GM19372 (cell line): ENCODE data around the gene PTPRA.
"Not testable (repeated sequence)": the region's sequence is repeated elsewhere in the genome, so short reads cannot be mapped to it uniquely, and the experiment has no call there.

ENCODE experiments used
- ATAC-seq: cut with Tn5 transposase; IDR thresholded peaks from one replicate; pipeline ENCODE4 v1.9.1; 2021; ENCODE audit warnings: mild to moderate bottlenecking, low read depth, moderate library complexity; ENCODE audit not compliant: unreplicated experiment

PTPRA gene

GRCh38 chr20:2987861-2988260 lies 114.6 kb downstream of the PTPRA start:
- no peak for ATAC-seq

GRCh38 chr20:2991532-2991931 lies 118.3 kb downstream of the PTPRA start:
- no peak for ATAC-seq

GRCh38 chr20:2993250-2993649 lies 120.0 kb downstream of the PTPRA start:
- no peak for ATAC-seq

- ATAC-seq: no peak
Observed at GRCh38 chr20:2995796-2996195, 122.5 kb downstream of the PTPRA start.

DNA sequence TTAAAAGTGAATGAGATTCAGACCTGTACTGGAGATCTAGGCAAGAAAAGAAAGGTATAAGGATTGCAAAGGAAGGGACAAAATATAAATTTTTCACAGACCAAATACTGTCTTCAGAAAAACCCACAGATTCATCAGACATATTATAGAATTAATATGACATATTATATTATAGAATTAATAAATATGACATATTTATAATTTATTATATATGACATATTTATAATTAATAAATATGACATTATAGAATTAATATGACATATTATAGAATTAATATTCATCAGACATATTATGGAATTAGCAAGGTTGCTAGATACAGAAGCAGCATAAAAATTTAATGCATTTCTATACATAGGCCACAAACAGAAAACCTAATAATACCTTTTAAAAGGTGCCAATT lies 125.4 kb downstream of the PTPRA start:
- no peak for ATAC-seq

DNA sequence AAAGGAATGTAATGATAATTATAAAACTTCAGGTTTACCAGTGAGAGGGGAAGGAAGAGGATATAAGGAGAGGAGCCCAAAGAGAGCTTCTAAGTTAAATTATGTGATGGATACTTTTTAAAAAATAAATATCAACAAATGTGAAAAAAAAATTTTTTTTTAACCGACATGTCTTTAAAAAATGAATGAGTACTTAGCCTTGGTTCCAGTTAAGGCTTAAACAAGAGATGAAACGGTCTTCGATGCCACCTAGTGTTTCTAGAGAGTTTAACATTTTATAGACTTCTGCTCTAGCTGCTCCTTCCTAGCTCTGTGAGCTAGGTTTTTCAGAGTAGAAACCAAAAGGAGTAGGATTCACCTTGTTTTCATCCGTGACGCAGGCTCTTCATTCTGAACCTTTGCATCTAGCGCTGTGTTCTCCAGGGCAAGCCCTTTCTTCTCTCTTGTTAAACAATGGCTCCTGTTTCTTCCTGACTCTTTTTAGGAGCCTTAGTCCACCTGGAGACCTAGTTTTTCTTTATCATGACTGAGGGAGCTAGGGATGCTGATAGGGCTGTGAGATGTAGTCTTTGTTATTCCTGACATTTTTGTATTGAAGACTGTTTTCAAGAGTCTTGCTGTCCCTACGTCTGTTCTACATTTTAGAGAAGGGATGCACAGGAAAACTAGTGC lies 127.7 kb downstream of the PTPRA start:
- no peak for ATAC-seq

DNA sequence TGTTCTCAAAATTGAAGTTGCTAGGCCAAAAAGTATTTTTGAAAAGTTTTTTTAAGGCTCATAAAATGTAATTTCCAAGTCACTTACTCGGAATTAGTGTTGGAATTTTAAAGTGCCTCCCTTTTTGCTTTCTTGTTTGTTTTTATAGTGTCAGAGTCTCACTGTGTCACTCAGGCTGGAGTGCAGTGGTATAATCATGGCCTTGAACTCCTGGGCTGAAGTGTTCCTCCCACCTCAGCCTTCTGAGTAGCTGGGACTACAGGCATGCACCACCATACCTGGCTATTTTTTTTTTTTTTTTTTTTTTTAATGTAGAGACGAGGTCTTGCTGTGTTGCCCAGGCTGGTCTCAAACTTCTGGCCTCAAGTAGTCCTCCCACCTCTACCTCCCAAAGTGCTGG lies 130.1 kb downstream of the PTPRA start:
- no peak for ATAC-seq

DNA sequence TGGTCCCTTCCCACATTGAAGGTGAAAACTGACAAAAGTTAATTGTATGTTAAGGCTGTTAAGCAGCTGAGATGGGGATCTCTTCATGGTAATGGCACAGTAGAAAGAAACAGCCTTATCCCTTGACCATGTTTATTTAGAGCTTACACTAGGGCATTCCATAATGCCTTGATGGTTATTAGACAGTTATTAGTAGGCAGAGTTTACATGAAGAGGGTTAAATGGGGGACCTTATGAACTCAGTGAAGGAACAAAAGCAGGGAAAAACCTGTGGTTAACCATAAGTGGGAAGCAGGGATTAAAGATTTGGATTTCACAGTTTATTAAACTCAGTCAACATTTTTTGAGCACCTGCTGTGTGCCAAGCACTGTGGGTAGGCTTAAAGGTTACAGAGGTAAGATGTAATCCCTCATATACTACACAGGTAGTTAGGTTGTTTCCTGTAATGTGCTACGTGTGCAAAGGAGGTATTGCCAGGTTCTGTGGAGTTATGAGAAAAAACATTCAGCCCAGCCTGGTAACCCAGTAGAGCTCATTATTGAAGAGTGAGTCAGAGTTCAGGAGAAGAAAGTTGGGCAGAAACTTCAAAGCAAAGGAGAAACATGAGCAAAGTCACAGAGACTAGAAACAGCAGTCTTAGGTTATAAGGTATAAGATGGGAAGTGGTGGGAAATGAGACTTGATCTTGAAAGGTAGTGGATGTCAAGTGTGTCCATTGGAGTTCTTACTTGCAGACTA lies 137.9 kb downstream of the PTPRA start:
- no peak for ATAC-seq

DNA sequence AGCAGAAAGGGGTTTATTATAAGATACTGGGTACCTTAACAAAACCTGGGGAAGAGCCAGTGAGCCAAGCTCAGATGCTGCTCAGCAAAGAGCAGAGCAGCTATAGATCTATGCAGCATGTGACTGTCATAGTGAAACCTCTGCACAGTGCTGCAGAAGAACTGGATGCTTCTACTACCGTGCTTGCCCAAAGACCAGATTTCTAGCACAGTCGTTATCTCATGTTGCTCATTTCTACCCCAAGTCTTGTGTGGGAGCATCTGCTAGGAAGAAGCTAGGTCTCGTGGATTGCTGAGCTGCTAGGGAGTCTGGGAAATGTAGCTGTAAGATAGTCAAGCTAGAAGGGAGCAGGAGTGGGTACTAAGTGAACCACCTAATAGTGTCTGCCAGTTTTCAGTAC lies 138.5 kb downstream of the PTPRA start:
- no peak for ATAC-seq

DNA sequence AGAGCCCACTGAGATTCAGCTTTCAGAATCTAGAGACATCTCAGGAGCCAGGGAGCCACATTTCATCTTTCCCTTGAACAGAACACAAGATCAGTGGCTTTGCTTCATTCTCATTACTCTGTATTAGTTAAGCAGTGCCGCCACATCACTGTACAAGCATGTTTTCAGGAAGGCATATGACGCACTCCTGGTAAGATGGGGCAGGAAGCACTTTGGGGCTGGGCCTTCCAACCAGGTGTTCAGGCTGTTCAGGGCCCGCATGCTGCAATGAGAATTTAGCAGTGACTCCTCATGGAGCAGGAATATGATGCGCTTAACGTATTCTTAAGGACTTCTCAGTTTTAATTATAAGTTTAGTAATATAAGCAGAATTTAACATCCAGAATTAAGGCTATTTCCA lies 140.5 kb downstream of the PTPRA start:
- ATAC-seq: no peak

GRCh38 chr20:3014179-3014578 lies 140.9 kb downstream of the PTPRA start:
- ATAC-seq: no peak

DNA sequence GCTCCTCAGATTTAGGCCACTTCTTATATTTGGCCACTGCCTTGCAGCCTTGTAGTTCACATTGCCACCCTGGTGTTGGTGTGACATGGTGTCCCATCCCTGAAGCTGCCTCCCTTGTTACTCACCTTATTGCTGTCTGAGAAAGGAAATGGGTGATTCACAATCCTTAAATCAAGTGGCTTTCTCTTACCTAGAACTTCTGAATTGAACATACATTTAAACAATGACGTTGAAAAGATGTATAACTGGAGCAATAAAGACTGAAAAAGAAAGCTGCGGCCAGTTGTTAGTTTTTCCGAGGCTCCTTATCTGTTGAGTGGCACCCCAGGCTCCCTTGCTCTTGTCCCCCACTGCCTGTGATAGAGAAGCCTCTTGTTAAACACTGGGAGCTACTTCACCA lies 141.4 kb downstream of the PTPRA start:
- no peak for ATAC-seq

DNA sequence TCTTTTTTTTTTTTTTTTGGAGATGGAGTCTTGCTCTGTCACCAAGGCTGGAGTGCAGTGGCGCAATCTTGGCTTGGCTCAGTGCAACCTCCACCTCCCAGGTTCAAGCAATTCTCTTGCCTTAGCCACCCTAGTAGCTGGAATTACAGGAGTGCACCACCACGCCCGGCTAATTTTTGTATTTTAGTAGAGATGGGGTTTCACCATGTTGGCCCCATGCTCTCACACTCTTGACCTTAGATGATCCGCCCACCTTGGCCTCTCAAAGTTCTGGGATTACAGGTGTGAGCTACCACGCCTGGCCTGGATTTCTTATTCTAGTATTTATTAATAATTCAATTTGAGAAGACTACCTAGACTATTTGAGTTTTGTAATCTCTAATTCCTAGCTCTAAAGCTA lies 142.0 kb downstream of the PTPRA start:
- ATAC-seq: not testable (repeated sequence)

DNA sequence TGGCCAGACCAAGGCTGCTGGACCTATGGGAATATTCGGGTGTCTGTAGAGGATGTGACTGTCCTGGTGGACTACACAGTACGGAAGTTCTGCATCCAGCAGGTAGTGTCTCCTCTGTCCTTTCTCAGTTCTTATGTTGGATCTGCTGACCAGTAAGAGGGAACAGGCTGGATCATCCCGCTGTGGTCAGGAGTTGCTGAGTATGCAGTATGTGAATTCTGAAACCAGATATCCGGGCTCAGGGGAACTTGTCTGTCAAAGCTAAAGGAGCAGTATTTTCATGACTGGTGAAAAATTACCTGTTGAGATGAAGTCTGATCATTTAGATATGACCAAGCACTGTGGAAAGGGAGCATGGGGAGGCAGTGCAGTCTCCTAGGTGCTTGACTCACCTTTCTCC lies 148.0 kb downstream of the PTPRA start:
- no peak for ATAC-seq

DNA sequence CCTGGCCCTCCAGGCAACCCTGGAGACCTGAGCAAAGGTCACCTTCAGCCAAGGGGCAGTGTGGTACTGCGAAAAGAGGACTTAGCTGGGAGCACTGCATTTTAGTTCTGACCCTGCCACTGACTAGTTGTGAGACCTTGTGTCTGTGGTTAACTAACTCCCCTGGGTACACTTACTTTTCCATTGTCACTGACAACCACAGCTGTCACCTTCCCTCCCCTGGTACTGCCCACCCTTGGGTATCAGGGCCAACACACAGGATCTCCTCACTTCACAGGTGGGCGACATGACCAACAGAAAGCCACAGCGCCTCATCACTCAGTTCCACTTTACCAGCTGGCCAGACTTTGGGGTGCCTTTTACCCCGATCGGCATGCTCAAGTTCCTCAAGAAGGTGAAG lies 148.5 kb downstream of the PTPRA start:
- ATAC-seq: no peak

DNA sequence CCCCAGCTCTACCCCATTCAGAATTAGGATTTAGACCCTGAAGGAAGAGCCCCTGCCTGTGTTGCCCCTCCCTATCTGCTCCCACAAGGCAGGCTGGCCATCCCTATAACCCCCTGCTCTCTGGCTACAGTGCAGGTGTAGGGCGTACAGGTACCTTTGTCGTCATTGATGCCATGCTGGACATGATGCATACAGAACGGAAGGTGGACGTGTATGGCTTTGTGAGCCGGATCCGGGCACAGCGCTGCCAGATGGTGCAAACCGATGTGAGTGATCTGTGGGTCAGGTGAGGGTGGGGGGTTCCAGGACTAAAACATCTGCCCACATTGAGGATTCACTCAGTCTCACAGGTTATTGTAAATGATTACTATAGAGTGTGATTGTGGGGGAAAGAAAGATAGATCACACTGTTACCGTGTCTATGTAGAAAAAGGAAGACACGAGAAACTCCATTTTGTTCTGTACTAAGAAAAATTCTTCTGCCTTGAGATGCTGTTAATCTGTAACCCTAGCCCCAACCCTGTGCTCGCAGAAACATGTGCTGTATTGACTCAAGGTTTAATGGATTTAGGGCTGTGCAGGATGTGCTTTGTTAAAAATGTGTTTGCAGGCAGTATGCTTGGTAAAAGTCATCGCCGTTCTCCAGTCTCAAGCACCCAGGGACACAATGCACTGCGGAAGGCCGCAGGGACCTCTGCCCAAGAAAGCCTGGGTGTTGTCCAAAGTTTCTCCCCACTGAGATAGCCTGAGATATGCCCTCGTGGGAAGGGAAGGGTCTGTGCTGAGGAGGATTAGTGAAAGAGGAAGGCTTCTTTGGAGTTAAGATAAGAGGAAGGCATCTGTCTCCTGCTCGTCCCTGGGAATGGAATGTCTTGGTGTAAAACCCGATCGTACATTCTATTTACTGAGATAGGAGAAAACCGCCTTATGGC lies 149.5 kb downstream of the PTPRA start:
- not testable (repeated sequence) for ATAC-seq

DNA sequence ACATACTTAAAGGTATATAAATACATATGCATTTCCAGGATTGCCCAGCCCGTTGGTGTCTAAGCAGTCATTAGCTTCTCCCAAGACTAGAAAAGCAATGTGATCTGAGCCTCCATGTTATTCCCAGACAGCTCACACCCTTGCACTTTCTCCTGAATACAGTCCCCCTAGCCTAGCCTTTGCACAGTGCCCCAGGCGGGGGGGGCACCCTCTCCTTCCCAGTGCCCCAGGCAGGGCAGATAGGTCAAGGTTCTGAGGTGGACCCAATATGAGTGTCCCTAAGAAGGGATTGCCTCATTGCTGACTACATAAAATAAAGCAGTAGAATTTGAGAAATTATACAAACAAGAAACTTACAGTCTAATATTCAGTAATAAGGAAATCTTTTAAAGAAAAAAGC lies 154.7 kb downstream of the PTPRA start:
- no peak for ATAC-seq

DNA sequence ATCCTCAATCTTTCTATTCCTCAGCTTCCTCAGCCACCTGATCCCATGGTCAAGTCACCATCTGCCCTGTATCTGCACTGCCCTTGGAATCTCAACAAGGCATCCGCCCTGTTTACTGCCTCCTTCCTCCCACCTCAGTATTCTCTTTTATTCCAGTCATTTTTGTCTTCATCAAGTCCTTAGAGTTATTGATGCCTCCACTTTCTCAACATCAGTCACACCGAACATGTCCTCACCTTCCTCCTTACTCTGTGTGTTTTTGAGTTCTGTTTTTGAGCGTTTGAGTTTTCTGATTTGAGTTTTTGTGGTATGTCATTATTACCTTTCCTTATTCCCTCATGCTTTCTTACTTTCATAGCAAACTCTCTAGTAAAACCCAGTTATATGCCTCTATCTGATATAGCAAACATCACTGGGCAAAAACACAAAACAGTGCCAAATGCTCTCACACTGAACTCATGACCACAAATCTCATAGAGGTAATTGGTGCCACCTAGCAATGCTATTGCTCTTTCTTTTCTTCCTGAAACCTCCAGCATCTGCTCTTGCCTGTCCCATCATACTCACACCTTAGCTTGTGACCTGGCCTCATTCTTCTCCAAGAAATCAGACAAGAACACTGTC lies 158.4 kb downstream of the PTPRA start:
- ATAC-seq: no peak

GRCh38 chr20:3032624-3033023 lies 159.3 kb downstream of the PTPRA start:
- ATAC-seq: no peak

DNA sequence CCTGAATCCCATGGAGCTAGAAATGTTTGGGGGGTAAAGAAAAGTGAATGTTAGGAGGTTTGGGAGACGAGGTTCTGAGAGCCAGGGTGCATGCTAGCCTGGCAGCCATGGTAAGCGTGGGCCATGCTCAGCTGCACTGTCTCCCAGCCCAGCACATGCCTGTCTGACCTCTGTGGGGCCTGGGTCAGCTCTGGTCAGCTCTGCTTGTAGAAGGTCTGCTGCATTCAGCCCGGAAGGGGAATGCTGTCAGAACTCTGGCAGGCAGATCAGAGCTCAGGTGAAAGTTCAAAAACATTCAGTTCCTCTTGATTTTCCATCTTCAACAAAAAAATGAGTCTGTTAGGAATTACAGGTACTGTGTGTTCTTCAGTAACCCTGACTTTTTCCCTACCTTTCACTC lies 164.4 kb downstream of the PTPRA start:
- no peak for ATAC-seq

- no peak for ATAC-seq
Observed at GRCh38 chr20:3038454-3038853, 165.2 kb downstream of the PTPRA start.
